HepG2 (cell line): ENCODE results near the gene C16orf86. TPM values are rescaled to one million over a fixed set of nuclear protein-coding genes. Genes with fewer than 3 reads are reported as not detected.

Source experiments
- ATAC-seq: fragments of 200-7000 bp; cut with Tn5 transposase; 3 replicates; pipeline ENCODE4 v1.9.1; 2020; ENCODE audit warnings: mild to moderate bottlenecking, moderate library complexity
- BruUV-seq: library from RNA; stranded (reverse); fragments of 400-500 nt; replicated peaks from 2 replicates; lab custom pipeline; 2021; lab: Mats Ljungman, UMichigan
- CTCF ChIA-PET: fragments of 300-600 bp; formaldehyde crosslinking; extraction: SDS; loops from one replicate; lab custom pipeline; 2021; ENCODE audit warnings: low total read pairs, inconsistent platforms, low intra/inter-chr PET ratio; lab: Yijun Ruan, JAX
- POLR2A ChIA-PET: fragments of 350-600 bp; sonication (Branson Sonifier 250); formaldehyde crosslinking; loops from one replicate; lab custom pipeline; 2020; ENCODE audit warnings: antibody characterized with exemption, inconsistent platforms; lab: Yijun Ruan, JAX
- DNase-seq: peaks from one replicate; pipeline ENCODE4 v3.0.0-alpha.2; 2015; ENCODE audit warnings: low spot score
- FAIRE-seq: peaks from 3 replicates; lab custom pipeline; 2011; peaks lifted over from hg19 to GRCh38; lab: Jason Lieb, UNC
- H2AFZ ChIP-seq: one replicate; pipeline ENCODE4 v1.6.1; 2011; ENCODE audit warnings: low read length, inconsistent platforms
- H3K27ac ChIP-seq: fragments of 300-600 bp; 3 replicates; pipeline ENCODE4 v1.8.0; 2011; ENCODE audit warnings: mixed run types, mild to moderate bottlenecking, mixed read lengths, low read length, inconsistent platforms; ENCODE audit not compliant: insufficient read depth; ENCODE audit errors: extremely low read length
- H3K27me3 ChIP-seq, 2 experiments: fragments of 200-600 bp in 1 of 2; 2 replicates in 1 of 2; 3 replicates in 1 of 2; pipeline versions ENCODE4 v1.6.0 to v1.8.0; 2011; ENCODE audit warnings: low read length in 2 of 2, mild to moderate bottlenecking in 2 of 2, moderate library complexity in 2 of 2, inconsistent platforms in 1 of 2; ENCODE audit not compliant: insufficient read depth in 2 of 2, control insufficient read depth in 1 of 2
- H3K36me3 ChIP-seq, 2 experiments: fragments of 200-600 bp in 1 of 2; replicated peaks in 1 of 2; 2 replicates in 1 of 2; 3 replicates in 1 of 2; pipeline versions ENCODE4 v1.5.1 to v1.8.0; 2011; ENCODE audit warnings: low read length in 2 of 2, inconsistent platforms in 1 of 2; ENCODE audit not compliant: insufficient read depth in 2 of 2, control insufficient read depth in 1 of 2
- H3K4me1 ChIP-seq: 2 replicates; pipeline ENCODE4 v1.5.1; 2012; ENCODE audit warnings: low read length, inconsistent platforms; ENCODE audit not compliant: insufficient read depth
- H3K4me2 ChIP-seq: 2 replicates; pipeline ENCODE4 v1.6.0; 2011; ENCODE audit warnings: low read depth, low read length, inconsistent platforms
- H3K4me3 ChIP-seq, 3 experiments: fragments of 200-600 bp in 1 of 3; sonication (generic), shearing (Covaris generic) in 1 of 3; replicated peaks in 1 of 3; 2 replicates each; pipeline ENCODE4 v1.5.1; 2011 to 2016; ENCODE audit warnings: low read length in 3 of 3, inconsistent platforms in 2 of 3, low read depth in 2 of 3, mild to moderate bottlenecking in 2 of 3, control low read depth in 1 of 3, mixed read lengths in 1 of 3; ENCODE audit not compliant: insufficient read depth in 1 of 3
- H3K79me2 ChIP-seq: one replicate; pipeline ENCODE4 v1.6.1; 2011; ENCODE audit warnings: low read length, inconsistent platforms; ENCODE audit not compliant: insufficient read depth
- H3K9ac ChIP-seq: 2 replicates; pipeline ENCODE4 v1.6.0; 2011; ENCODE audit warnings: mild to moderate bottlenecking, low read depth, low read length, inconsistent platforms; ENCODE audit not compliant: insufficient read depth
- H3K9me3 ChIP-seq: 2 replicates; pipeline ENCODE4 v1.5.1; 2012; ENCODE audit warnings: mild to moderate bottlenecking, low read length
- H4K20me1 ChIP-seq: 2 replicates; pipeline ENCODE4 v1.6.0; 2011; ENCODE audit warnings: inconsistent platforms, mild to moderate bottlenecking, low read length, moderate library complexity; ENCODE audit not compliant: insufficient read depth
- ATAD3A ChIP-seq: sonication (generic); formaldehyde crosslinking; IDR thresholded peaks from 2 replicates; pipeline ENCODE4 v1.4.0; 2020; ENCODE audit warnings: missing genetic modification reagents
- BRD4 ChIP-seq: sonication (generic); formaldehyde crosslinking; IDR thresholded peaks from 2 replicates; pipeline ENCODE4 v1.4.0; 2020; ENCODE audit warnings: missing genetic modification reagents
- CHCHD3 ChIP-seq: sonication (generic); formaldehyde crosslinking; IDR thresholded peaks from 2 replicates; pipeline ENCODE4 v1.8.0; 2022; ENCODE audit warnings: mild to moderate bottlenecking, missing genetic modification reagents, moderate library complexity
- EEA1 ChIP-seq: sonication (generic); formaldehyde crosslinking; IDR thresholded peaks from 2 replicates; pipeline ENCODE4 v1.5.1; 2020; ENCODE audit warnings: mild to moderate bottlenecking, missing genetic modification reagents, borderline replicate concordance
- ETV5 ChIP-seq: IDR thresholded peaks from 2 replicates; pipeline ENCODE4 v1.6.1; 2018; ENCODE audit warnings: missing biosample characterization, missing genetic modification reagents, inconsistent platforms, borderline replicate concordance
- GZF1 ChIP-seq: sonication (generic); formaldehyde crosslinking; IDR thresholded peaks from 2 replicates; pipeline ENCODE4 v1.5.1; 2020; ENCODE audit warnings: mild to moderate bottlenecking, missing genetic modification reagents
- HDAC1 ChIP-seq: sonication (generic); formaldehyde crosslinking; IDR thresholded peaks from 2 replicates; pipeline ENCODE4 v1.5.1; 2020; ENCODE audit warnings: mild to moderate bottlenecking, missing genetic modification reagents
- HDAC6 ChIP-seq: fragments of 200-600 bp; sonication (generic); IDR thresholded peaks from 2 replicates; pipeline ENCODE4 v1.7.0; 2017; ENCODE audit warnings: mild to moderate bottlenecking, antibody characterized with exemption, low read length, low read depth
- HNF4A ChIP-seq: sonication (generic); formaldehyde crosslinking; IDR thresholded peaks from 2 replicates; pipeline ENCODE4 v1.4.0; 2020; ENCODE audit warnings: missing genetic modification reagents
- KLF13 ChIP-seq: sonication (generic); formaldehyde crosslinking; IDR thresholded peaks from 2 replicates; pipeline ENCODE4 v1.4.0; 2020; ENCODE audit warnings: mild to moderate bottlenecking, missing genetic modification reagents
- MED1 ChIP-seq: sonication (generic); formaldehyde crosslinking; IDR thresholded peaks from 2 replicates; pipeline ENCODE4 v1.4.0; 2020; ENCODE audit warnings: missing genetic modification reagents
- NFKB2 ChIP-seq: sonication (generic); formaldehyde crosslinking; IDR thresholded peaks from 2 replicates; pipeline ENCODE4 v1.4.0; 2020; ENCODE audit warnings: missing genetic modification reagents, borderline replicate concordance
- ZNF572 ChIP-seq: sonication (generic); formaldehyde crosslinking; IDR thresholded peaks from 2 replicates; pipeline ENCODE4 v1.5.1; 2020; ENCODE audit warnings: mild to moderate bottlenecking, missing genetic modification reagents
- ZNF83 ChIP-seq: sonication (generic); formaldehyde crosslinking; IDR thresholded peaks from 2 replicates; pipeline ENCODE4 v1.4.0; 2020; ENCODE audit warnings: missing genetic modification reagents, mild to moderate bottlenecking, borderline replicate concordance
- WGBS: methylation state at CpG from one replicate; pipeline ENCODE4 v1.1.6; 2017; ENCODE audit warnings: low lambda C conversion rate; 5-methylcytosine and 5-hydroxymethylcytosine counted together
- in situ Hi-C: cut with HindIII; loops from 2 replicates; pipeline ENCODE4 v1.10.0; 2017; ENCODE audit warnings: low pct_unique_long_range_greater_than_20kb; ENCODE audit not compliant: extremely low pct_ligation_motif_present
- intact Hi-C: fragments of 100-400 bp; cut with micrococcal nuclease; formaldehyde crosslinking; loops from one replicate; pipeline ENCODE4 v1.10.0; 2022; ENCODE audit not compliant: unreplicated experiment
- polyA plus RNA-seq, 8 experiments: library from polyadenylated mRNA; depleted of rRNA in 3 of 8; stranded (reverse) in 7 of 8; unstranded in 1 of 8; fragments of >200 nt; fragmentation: Illumina TruSeq in 4 of 8; extraction: Trizol in 4 of 8; gene quantifications; 2 replicates each; pipeline versions ENCODE4 v1.2.1 to v1.2.3, GENCODE V29; 2011 to 2016; ENCODE audit warnings: low read depth in 4 of 8, missing spikeins in 1 of 8, mixed read lengths in 1 of 8; ENCODE audit not compliant: insufficient read depth in 1 of 8
- total RNA-seq, 5 experiments: library from RNA; depleted of rRNA; stranded (reverse); fragments of >200 nt; fragmentation: Illumina TruSeq; extraction: Trizol; gene quantifications; 2 replicates each; pipeline ENCODE4 v1.2.3, GENCODE V29; 2016; ENCODE audit warnings: low read depth in 1 of 5
- TF ChIP-seq, protein P1 (sequence below): sonication (generic); formaldehyde crosslinking; IDR thresholded peaks from 2 replicates; pipeline ENCODE4 v1.5.1; 2020; ENCODE audit warnings: mild to moderate bottlenecking, missing genetic modification reagents, borderline replicate concordance
- TF ChIP-seq, protein P2 (sequence below): sonication (generic); formaldehyde crosslinking; IDR thresholded peaks from 2 replicates; pipeline ENCODE4 v1.4.0; 2020; ENCODE audit warnings: mild to moderate bottlenecking, missing genetic modification reagents
- TF ChIP-seq, protein P3 (sequence below): sonication (generic); formaldehyde crosslinking; IDR thresholded peaks from 2 replicates; pipeline ENCODE4 v1.8.0; 2023; ENCODE audit warnings: mild to moderate bottlenecking, missing genetic modification reagents

Gene C16orf86
- total and polyA plus RNA-seq, 2 of the 13 experiments (the other 11 are each of a cell fraction or from before 2014, with no cell fraction given): 1.5 to 3.1 TPM

DNA sequence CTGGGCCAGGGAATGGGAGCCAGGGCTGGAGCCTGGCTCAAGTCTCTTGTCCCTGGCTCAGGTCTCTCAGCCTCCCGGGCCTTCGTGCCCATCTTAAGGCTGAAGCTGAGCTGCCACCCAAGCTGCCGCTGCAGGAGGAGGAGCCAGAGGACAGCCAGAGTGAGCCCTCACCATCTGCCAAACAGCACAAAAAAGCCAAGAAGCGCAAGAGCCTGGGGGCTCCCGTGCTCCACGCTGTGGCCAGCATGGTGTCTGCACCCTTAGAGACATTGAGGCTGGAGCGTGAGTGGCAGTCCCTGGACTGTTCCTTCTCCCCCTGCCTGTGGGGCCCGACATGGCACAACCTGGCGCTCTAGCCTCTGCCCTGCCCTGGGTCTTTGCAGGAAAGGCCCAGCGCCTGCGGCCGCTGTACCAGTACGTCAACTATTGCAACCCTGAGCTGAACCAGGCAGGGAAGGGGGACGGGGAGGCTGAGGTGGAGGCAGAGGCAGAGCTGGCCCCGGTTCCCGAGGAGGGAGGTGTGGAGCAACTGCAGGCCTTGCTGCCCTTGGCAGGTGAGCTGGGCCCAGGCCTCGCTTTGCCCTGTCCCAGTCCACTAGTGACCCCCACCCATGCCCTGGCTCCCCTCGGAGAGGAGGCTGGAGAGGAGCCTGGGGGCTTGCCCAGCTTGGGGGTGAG, 1.3 kb downstream of the C16orf86 start (continued):
- TF ChIP-seq ATAD3A (CRISPR knock-in tag) (no peak), CHCHD3 (peak; percentile 94)
- TF ChIP-seq, protein P1, sequence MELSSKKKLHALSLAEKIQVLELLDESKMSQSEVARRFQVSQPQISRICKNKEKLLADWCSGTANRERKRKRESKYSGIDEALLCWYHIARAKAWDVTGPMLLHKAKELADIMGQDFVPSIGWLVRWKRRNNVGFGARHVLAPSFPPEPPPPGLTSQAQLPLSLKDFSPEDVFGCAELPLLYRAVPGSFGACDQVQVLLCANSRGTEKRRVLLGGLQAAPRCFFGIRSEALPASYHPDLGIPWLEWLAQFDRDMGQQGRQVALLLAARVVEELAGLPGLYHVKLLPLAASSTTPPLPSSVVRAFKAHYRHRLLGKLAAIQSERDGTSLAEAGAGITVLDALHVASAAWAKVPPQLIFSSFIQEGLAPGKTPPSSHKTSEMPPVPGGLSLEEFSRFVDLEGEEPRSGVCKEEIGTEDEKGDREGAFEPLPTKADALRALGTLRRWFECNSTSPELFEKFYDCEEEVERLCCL (CRISPR knock-in tag): peak; percentile 33; the same call in 1 of the 2 replicates
- TF ChIP-seq, all 625 proteins: peak for 268

DNA sequence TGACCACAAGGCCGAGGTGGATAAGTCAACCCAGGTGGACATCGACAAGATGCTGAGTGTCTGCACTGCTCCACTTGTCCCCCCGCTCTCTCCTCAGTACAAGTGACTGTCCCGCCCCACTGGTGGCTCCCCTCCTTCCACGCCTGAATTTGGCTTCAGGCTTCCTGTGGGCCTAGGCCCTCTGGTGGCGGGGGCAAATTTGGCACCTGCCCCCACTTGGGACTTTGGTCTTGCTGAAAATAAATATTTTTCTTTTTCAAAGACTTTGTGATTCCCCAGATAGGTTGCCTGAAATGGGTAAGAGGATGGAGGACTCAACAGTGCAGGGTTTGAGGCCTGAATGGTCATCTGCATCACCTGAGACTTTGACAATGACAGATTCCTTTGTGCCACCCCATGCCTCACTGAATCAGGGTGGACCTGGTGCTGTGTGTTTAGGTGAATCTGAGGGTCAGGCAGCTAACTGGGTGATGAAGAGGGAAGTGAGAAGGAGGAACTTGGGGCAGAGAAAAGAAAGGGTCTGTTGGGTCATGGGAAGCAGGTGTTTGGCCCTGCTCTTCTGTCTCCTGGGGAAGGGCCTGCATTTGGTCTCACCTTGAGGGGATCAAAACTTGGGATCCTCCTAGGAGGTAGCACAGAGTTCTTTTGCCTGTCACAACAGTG, 2.0 kb downstream of the C16orf86 start:
- FAIRE-seq (no peak), DNase-seq (no peak), ATAC-seq (peak; percentile 0; the same call in 2 of the 3 replicates)
- Histone ChIP-seq H3K36me3 (0 out of 5 replicates have a peak, but pooled peaks cover 0 to 3% of the 10 kb centered on the region in 2 experiments), H3K4me3 (peak overlapping the region; percentile 36 to 96 (median 47); a peak in 4 of 6 replicates), H4K20me1 (no peaks in the 10 kb centered on the region), H3K9me3 (no peaks in the 10 kb centered on the region), H3K27me3 (no peaks in the 10 kb centered on the region; a peak in 1 of 5 replicates), H3K27ac (peak overlapping the region; percentile 21), H2AFZ (no peak overlapping the region), H3K9ac (peak overlapping the region; percentile 76), H3K4me1 (peaks cover 44% of the 10 kb centered on the region), H3K4me2 (peak overlapping the region; percentile 98), H3K79me2 (no peaks in the 10 kb centered on the region)
- in situ Hi-C loops (loop anchor here (5.0 to 10.0 kb wide), 2 partner anchors 139 to 266 kb away; partner anchors contain the start of genes CTRL, PSMB10, RANBP10 and TSNAXIP1), intact Hi-C loops (loop anchor here (1.0 kb wide), 1 partner anchor 147 kb away; no protein-coding TSS in a partner anchor)
- ChIA-PET CTCF (interaction anchor here (0.7 to 4.2 kb wide), 8 partner anchors 16 to 174 kb away, joined by 3 to 118 read pairs (median 8); partner anchors contain the start of genes CARMIL2, CTCF and THAP11), POLR2A (interaction anchor here (0.6 to 3.8 kb wide), 7 partner anchors 50 to 416 kb away, joined by 3 to 28 read pairs (median 4); partner anchors contain the start of genes ATP6V0D1, CTCF, GFOD2 and RANBP10)
- 24% methylated on average over 4 of the region's 6 CpGs for whole genome bisulfite sequencing
- no TSS peak for BruUV-seq
- 0 out of 2 replicates have a peak, but pooled peaks have one; percentile 17 for TF ChIP-seq BRD4
- no peak for TF ChIP-seq ZNF572 (CRISPR knock-in tag)
- TF ChIP-seq ZNF83 (CRISPR knock-in tag): no peak
- 0 out of 2 replicates have a peak, but pooled peaks have one; percentile 10 for TF ChIP-seq HDAC1 (CRISPR knock-in tag)
- 0 out of 2 replicates have a peak, but pooled peaks have one; percentile 0 for TF ChIP-seq NFKB2
- TF ChIP-seq HNF4A (CRISPR knock-in tag): peak; percentile 52
- no peak for TF ChIP-seq ETV5 (CRISPR knock-in tag)
- TF ChIP-seq, protein P2, sequence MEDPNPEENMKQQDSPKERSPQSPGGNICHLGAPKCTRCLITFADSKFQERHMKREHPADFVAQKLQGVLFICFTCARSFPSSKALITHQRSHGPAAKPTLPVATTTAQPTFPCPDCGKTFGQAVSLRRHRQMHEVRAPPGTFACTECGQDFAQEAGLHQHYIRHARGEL (CRISPR knock-in tag): peak; percentile 51; the same call in 1 of the 2 replicates
- TF ChIP-seq HDAC6: no peak
- TF ChIP-seq, protein P3, sequence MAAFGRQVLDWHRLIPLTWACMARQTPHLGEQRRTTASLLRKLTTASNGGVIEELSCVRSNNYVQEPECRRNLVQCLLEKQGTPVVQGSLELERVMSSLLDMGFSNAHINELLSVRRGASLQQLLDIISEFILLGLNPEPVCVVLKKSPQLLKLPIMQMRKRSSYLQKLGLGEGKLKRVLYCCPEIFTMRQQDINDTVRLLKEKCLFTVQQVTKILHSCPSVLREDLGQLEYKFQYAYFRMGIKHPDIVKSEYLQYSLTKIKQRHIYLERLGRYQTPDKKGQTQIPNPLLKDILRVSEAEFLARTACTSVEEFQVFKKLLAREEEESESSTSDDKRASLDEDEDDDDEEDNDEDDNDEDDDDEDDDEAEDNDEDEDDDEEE (CRISPR knock-in tag): 0 out of 2 replicates have a peak, but pooled peaks have one; percentile 14
- 0 out of 2 replicates have a peak, but pooled peaks have one; percentile 13 for TF ChIP-seq GZF1 (CRISPR knock-in tag)
- no peak for TF ChIP-seq MED1
- 0 out of 2 replicates have a peak, but pooled peaks have one; percentile 36 for TF ChIP-seq EEA1 (CRISPR knock-in tag)
- 0 out of 2 replicates have a peak, but pooled peaks have one; percentile 60 for TF ChIP-seq KLF13 (CRISPR knock-in tag)
